Measurements from ENCODE around the gene TTLL8. TPM values are rescaled to one million over a fixed set of nuclear protein-coding genes. Genes with fewer than 3 reads are reported as not detected.

The TTLL8 gene
- total RNA-seq, 1 donor from 2014 or later, result not detected

DNA sequence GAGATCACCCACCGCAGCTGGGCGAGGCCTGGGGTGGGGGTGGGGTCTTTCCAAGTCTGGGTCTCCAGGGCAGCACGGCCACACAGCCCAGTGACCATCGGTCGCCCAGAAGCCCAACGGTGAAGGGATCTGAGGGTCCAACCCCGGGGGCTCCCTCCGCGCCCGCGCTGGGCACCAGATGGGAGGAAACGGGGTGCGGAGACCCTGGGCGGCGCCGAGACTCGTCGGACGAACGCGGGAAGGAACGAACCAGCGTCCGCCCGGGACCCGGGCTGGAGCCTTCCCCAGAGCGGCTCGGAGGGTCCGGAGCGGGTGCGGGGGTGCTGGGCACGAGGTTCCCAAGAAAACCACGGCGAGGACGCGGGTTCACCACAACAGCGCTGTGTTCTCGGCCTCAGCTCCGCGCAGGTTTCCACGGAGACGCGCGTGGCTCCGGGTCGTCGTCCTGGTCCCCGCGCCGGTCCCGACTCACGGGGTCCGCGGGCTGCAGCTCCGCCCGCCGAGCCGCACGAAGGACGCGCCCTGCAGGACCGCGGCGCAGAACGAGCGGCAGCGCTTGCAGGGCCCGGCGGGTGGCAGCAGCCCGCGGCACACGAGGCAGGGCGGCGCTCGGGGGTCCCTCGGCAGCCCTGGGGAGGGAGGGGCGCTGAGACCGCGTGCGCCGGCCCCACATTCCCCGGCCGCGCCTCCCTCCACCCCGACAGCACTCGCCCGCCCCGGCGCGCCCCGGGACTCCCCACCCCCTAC lies 43.3 kb downstream of the TTLL8 start:
- TF ChIP-seq, protein P1, sequence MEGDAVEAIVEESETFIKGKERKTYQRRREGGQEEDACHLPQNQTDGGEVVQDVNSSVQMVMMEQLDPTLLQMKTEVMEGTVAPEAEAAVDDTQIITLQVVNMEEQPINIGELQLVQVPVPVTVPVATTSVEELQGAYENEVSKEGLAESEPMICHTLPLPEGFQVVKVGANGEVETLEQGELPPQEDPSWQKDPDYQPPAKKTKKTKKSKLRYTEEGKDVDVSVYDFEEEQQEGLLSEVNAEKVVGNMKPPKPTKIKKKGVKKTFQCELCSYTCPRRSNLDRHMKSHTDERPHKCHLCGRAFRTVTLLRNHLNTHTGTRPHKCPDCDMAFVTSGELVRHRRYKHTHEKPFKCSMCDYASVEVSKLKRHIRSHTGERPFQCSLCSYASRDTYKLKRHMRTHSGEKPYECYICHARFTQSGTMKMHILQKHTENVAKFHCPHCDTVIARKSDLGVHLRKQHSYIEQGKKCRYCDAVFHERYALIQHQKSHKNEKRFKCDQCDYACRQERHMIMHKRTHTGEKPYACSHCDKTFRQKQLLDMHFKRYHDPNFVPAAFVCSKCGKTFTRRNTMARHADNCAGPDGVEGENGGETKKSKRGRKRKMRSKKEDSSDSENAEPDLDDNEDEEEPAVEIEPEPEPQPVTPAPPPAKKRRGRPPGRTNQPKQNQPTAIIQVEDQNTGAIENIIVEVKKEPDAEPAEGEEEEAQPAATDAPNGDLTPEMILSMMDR (IDR thresholded peaks at IDR 0.05; ENCODE audit: insufficient read depth, low read length, poor library complexity, severe bottlenecking), result no peak
- H3K4me3 ChIP-seq (ENCODE audit: low read depth, low read length), result no peak overlapping the region
- peaks cover 76% of the 10 kb centered on the region for H3K27me3 ChIP-seq (ENCODE audit: control insufficient read depth, insufficient read depth, low read length)
- DNase-seq (ENCODE audit: low read depth), result no peak
- H3K36me3 ChIP-seq (ENCODE audit: control insufficient read depth, insufficient read depth, low read length), result no peaks in the 10 kb centered on the region

DNA sequence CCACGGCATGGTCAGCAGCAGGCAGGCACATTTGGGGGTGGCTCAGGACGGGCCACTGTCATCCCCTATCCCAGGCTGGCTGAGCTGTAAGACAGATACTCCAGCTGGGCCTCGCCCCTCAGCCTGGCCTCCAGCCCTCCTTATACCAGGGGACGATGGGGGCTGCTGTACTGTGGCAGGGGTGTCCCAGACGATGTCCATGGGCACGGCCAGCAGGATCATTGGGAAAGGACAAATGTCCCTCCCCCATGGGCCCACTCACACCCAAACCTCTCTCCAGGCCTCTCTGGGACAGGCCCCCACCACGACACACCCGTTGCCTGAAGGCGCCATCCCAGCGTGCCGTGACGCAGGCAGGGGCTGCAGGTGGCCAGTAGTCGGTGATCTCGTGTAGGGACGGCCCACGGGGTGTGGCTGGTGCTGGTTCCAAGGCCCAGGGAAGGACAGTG lies 44.0 kb downstream of the TTLL8 start:
- H3K27me3 ChIP-seq (ENCODE audit: control insufficient read depth, insufficient read depth, low read length), result peaks cover 79% of the 10 kb centered on the region
- no peaks in the 10 kb centered on the region for H3K36me3 ChIP-seq (ENCODE audit: control insufficient read depth, insufficient read depth, low read length)
- TF ChIP-seq, protein P1 (IDR thresholded peaks at IDR 0.05; ENCODE audit: insufficient read depth, low read length, poor library complexity, severe bottlenecking), result no peak
- no peak overlapping the region for H3K4me3 ChIP-seq (ENCODE audit: low read depth, low read length)
- no peak for DNase-seq (ENCODE audit: low read depth)

DNA sequence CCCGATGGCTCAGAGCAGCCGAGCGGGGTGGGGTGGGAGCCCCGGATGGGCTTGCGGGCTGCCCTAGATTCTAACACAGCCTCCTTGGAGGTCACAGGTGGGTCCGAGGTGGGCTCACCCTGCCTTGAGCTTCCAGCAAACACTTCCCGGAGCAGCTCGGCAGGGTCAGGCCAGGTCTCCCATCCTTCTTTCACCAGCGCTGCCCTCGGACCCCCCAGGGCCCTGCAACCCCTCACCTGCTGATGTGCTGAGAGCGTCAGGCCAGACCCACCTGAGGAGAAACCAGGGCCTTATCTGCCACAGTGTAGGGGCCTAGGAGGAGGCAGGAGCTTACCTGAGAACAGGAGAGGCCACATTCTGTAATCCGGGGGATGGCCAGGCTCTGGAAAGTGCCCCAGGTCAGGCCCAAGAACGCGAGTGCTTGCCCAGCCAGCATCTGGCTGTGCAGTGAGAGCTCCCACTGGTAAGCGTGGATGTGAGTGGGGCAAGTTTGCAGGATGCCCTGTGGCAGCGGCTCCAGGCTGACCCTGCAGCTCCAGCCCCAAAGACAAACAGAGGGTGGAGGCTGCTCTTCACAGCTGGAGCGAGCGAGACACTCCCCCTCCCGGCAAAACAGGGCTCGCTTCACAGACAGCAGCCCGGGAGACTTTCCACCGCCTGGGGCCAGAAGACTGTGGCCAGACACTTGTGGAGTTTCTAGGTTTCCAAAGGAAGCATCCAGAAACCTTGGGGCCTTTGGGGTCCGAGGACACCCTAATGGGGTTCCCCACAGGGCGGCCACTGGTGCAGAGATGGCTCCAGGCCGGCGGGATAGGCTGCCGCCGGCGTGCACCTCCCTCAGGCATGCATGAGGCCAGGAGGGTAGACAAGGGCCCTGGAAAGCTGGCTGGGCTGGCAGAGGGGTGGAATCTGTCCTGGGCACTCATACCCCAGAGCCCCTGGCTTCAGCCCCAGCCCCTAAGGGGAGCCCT lies 45.6 kb downstream of the TTLL8 start, which contains the start of gene IL17REL:
TSS of gene IL17REL (minus strand) at position 555 of the 971 bp plus-strand sequence. CDS start at position 436, 119 bp downstream.
- H3K27me3 ChIP-seq (ENCODE audit: control insufficient read depth, insufficient read depth, low read length), result peaks cover 78% of the 10 kb centered on the region
- no peak for DNase-seq (ENCODE audit: low read depth)

DNA sequence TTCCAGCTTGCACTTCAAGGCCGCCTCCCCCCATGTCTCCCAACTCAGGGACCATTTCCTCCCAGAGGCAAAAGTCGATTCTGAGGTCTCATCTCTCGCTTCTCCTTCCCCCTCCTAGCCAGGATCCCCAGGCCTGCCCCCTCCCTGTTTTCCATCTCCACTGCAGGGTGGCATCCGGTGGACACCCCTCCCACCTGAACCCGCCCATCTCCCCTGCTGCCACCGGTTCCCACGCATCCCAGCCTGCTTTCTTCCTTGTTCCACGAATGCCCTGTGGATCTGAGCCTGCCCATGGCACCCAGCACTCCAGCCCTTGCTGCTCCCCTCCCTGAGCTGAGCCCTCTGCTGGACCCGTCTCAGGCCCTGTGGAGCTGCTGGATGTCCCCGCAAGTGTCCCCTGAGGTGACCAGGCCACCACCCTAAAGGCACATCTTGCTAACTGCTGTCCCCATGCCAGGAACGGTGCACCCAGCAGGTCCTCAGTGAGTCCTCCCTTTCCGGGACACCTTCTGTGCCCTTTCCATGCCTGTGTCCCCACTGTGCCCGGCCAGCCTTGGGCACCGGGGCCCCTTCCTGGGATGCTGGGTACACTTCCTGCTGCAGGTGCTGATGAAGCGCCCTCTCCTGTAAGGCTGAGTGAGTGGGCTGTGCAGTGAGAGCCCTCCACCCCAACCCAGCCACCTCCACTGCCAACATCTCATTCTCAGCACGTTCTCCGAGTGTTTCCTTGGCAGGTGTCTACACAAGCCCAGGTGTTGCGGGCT lies 46.5 kb downstream of the TTLL8 start:
- no peaks in the 10 kb centered on the region for H3K36me3 ChIP-seq (ENCODE audit: control insufficient read depth, insufficient read depth, low read length)
- H3K27me3 ChIP-seq (ENCODE audit: control insufficient read depth, insufficient read depth, low read length), result peaks cover 71% of the 10 kb centered on the region
- TF ChIP-seq, protein P1 (IDR thresholded peaks at IDR 0.05; ENCODE audit: insufficient read depth, low read length, poor library complexity, severe bottlenecking), result no peak
- H3K4me3 ChIP-seq (ENCODE audit: low read depth, low read length), result no peak overlapping the region
- no peak for DNase-seq (ENCODE audit: low read depth)

More for the DNA sequence above, 45.6 kb downstream of the TTLL8 start, which contains the start of gene IL17REL:
- TF ChIP-seq, protein P1 (IDR thresholded peaks at IDR 0.05; ENCODE audit: insufficient read depth, low read length, poor library complexity, severe bottlenecking), result peak; percentile 10
- Histone ChIP-seq H3K36me3 (ENCODE audit: control insufficient read depth, insufficient read depth, low read length) (no peaks in the 10 kb centered on the region), H3K4me3 (ENCODE audit: low read depth, low read length) (no peak within 1 kb of the TSS)

DNA sequence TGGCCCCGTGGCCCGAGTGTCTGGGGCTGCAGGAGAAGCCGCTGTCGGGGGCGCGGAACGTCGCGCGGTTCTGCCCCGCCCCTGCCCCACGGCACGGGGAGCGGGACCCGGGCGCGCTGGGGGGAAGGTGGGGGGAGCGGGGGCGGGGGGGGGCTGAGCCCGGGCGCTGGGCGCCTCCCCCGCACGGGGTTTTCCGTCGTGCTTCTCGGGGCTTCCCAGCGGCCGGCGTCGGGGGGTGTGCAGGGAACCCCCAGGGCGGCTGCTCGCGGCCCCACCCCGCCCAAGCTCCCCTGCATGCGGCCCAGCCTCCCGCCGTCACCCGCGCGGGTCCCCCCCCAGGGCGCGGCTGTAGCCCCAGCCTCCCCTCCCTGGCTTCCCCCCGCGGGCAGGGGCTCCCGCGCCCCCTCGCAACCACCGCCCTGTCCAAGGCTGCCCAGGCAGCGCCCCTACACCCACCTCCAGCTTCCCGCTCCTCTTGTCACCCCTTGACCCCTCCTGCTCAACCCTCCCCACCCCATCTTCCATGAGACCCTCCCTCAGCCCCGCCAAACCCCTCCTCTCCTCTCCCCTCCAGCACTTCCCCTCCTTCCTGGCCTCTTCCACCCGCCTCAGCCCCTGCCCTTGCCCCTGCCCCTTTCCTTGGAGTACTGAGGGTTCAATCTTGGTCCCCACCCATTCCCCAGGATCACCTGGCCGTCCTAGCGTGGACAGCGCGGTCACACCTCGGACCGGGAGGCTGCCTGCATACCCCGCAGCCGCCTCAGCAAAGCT lies 47.2 kb downstream of the TTLL8 start:
- Histone ChIP-seq H3K36me3 (ENCODE audit: control insufficient read depth, insufficient read depth, low read length) (no peaks in the 10 kb centered on the region), H3K27me3 (ENCODE audit: control insufficient read depth, insufficient read depth, low read length) (peaks cover 63% of the 10 kb centered on the region), H3K4me3 (ENCODE audit: low read depth, low read length) (no peak overlapping the region)
- DNase-seq (ENCODE audit: low read depth), result no peak
- TF ChIP-seq, protein P1 (IDR thresholded peaks at IDR 0.05; ENCODE audit: insufficient read depth, low read length, poor library complexity, severe bottlenecking), result no peak
